ENCODE results near the gene RUNX1.

DNA sequence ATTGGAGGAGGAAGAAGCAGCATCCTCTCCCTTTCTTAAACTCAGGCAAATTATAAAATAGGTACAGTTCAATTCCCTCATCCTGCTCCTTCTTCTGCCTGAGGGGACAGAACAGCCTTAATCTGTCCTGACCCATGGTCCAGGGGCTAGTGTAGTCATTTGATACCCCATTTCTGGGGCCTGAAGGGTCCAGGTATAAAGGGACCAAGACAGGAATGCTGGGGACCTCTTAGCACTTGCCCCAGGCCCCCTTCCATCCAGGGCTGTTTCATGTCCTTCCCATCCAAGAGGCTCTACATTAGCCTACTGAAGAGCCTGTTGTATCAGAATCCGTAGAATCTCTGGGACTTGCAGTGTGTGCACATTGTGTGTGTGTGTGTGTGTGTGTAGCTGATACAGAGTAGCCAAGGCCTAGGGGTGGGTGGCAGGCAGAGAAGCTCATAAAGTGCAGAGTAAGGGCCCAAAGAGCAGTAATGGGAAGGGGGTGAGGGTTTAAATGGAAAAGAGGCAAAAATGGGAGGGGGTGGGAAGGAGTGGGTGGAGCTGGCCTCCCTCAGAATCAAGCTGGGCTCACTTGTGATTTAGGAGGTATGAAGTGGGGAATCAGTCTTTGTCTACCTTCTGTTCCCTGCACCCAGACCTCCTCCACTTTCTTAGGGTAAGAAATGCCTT, 32.4 kb downstream of the RUNX1 start:
- TF ChIP-seq BACH1 (IDR thresholded peaks at IDR 0.05; ENCODE audit: borderline replicate concordance) (no peak), SRF (IDR thresholded peaks at IDR 0.05; ENCODE audit: low read depth in 2 of 2, low read length in 2 of 2) (no peak)
- TF ChIP-seq, protein P1, sequence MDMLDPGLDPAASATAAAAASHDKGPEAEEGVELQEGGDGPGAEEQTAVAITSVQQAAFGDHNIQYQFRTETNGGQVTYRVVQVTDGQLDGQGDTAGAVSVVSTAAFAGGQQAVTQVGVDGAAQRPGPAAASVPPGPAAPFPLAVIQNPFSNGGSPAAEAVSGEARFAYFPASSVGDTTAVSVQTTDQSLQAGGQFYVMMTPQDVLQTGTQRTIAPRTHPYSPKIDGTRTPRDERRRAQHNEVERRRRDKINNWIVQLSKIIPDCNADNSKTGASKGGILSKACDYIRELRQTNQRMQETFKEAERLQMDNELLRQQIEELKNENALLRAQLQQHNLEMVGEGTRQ (IDR thresholded peaks at IDR 0.05; ENCODE audit: borderline replicate concordance, low read depth, low read length): no peak

Data from GM12878 (cell line).